GM04503 (cell line): ENCODE results near the gene ATP6AP1.
"Not testable (repeated sequence)": the region's sequence is repeated elsewhere in the genome, so short reads cannot be mapped to it uniquely, and the experiment has no call there.

Experiments
- DNase-seq: peaks from one replicate; pipeline ENCODE4 v3.0.0-alpha.2; 2012; ENCODE audit warnings: low read depth

The ATP6AP1 gene

DNA sequence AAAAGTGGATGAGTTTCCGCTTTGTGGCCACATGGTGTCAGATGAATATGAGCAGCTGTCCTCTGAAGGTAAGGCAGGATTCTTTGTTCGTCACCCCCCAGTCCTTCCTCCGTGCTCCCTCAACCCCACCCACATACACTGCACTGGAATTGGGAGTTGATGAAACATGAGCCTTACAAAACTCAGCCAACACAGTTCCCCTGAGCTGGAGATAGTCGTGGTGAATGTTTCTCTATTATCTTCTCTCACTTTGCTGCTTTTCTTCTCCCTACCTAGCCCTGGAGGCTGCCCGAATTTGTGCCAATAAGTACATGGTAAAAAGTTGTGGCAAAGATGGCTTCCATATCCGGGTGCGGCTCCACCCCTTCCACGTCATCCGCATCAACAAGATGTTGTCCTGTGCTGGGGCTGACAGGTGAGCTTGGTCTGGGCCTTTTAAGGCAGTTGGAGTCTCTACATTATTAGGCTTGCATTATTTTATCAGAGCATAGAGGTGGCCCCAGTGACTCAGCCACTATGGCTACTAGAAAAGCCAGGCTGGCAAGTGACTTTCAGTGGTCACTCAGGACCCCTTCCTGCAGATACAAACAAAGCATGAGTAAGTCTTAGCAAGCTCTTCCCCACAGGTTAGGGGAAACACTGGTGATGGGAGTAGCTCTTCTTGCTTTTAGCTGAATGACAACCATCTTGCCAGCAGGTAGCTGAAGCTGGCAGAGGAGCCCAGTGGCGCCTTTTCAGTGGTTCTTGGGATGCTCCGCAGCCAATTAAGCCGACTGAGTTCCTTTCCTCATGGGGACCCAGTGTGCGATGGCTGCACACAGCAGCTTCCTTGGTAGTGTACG is 28.7 kb upstream of the ATP6AP1 start:
- DNase-seq, result no peak

DNA sequence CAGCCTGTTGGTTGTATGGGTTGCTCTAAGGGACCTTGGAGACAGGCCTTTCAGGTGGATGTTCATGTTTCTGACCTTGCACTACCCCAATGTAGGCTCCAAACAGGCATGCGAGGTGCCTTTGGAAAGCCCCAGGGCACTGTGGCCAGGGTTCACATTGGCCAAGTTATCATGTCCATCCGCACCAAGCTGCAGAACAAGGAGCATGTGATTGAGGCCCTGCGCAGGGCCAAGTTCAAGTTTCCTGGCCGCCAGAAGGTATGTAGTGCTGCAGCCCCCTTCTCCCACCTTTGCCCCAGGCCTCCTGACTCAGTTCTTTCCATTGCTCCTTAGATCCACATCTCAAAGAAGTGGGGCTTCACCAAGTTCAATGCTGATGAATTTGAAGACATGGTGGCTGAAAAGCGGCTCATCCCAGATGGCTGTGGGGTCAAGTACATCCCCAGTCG is 28.1 kb upstream of the ATP6AP1 start:
- not testable (repeated sequence) for DNase-seq

DNA sequence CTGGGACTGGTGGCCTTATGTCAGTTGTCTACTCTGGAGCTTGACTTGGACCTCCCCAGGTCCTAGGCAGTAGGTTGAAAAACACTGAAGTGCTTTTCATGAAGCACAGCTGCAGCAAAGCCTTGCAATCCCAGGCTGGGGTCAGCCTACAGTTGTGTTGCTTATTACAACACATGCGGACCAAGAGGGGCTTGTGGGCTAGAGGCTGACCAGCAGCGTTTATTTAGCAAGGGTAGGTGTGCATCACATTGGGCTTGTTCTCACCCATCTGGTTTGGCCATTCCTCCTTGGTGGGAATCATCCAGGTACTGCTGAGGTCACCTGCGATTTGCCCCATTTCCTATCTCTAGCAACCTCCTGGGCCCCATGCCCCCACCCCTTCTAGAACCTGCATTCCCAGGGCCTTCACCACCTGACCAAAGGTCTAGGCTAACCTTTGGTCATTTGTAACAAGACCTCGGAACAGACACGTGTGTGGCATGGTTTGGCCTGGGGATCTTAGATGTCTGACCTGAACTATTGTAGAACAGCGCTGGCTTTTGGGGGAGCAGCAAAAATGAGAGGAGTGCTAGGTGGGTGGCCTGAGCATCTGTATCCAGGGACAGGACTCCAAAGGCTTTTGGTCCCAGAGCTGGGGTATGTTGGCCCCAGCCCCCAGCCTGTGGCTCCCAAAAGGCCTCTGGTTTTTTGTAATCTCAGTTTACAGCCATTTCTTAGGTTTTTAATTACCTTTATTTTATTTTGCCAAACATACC is 27.3 kb upstream of the ATP6AP1 start:
- DNase-seq, result no peak

DNA sequence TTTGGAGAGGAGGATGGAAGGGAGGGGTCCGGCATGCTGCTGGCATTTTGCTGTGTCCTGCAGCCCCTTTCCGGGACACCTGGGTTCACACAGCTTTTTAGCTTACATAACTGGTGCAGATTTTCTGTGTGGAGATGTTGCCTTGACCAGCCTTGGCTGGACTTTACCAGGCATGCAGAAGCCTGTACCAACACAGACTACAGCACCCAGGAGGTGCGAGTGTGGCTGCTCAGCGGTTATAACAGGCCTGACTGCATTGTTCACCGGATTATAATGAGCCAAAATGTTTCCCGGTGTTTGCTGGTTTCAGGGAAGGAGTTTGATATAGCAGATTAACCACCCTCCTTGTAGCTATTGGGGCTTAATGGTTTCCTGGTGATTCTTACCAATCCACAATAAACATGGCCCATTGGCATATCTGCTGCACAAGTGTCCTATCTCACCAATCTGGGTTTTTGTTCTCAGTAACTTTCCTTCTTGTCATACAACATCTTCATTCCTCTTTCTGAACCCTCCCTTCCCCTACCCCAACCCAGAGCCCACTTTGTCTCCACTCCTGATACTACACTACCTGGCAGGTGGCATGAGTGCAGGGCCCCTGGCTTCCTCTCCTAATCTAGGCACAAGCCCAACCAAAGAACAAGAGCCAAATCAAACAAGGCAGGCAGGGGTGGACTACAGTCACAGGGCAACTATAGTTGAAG is 26.4 kb upstream of the ATP6AP1 start:
- DNase-seq, result no peak

DNA sequence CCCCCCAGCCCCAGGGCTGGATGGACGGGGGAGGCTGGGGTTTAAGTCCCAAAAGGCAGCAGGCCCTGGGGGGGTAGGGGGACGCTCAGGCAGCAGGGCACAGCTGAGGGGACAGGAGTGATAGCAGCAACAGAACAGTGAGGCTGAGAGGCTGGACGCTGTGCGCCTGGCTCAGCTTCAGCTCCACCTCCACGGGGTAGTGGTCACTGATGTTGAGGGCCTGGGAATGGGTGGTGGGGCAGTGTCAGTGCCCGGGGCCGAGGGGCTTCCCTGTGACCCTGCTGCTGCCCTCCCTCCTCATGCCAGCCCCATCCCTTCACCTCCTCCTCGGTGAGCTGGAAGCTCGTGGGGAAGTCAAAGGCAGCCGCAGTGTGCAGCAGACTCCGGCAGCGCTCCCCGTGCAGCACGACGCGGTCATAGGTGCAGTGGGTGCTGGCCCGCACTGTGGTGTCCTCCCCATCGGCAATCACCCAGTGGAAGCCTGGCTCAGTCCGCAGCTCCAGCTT is 25.8 kb upstream of the ATP6AP1 start:
- DNase-seq, result no peak

DNA sequence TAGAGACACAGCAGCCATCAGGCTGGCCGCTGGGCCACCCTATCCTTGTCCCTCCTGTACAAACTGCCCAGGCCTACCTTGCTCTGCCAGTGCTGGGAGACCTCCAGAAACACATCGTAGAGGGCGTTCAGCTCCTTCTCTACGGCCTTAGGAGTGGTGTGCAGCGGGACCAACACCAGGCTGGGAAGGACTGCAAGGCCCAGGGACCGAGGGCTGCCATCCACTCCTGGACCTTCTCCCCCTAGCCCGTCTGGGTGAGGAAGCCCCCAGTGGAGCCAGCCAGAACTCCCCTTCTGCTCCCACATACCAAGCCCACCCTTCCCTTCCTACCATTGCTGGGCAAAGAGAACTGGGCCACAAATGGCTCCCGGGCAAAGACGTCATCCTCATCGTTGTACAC is 25.3 kb upstream of the ATP6AP1 start:
- DNase-seq, result no peak

- DNase-seq, result no peak
These were observed 24.6 kb upstream of the ATP6AP1 start for GRCh38 chrX:154403858-154404257.

DNA sequence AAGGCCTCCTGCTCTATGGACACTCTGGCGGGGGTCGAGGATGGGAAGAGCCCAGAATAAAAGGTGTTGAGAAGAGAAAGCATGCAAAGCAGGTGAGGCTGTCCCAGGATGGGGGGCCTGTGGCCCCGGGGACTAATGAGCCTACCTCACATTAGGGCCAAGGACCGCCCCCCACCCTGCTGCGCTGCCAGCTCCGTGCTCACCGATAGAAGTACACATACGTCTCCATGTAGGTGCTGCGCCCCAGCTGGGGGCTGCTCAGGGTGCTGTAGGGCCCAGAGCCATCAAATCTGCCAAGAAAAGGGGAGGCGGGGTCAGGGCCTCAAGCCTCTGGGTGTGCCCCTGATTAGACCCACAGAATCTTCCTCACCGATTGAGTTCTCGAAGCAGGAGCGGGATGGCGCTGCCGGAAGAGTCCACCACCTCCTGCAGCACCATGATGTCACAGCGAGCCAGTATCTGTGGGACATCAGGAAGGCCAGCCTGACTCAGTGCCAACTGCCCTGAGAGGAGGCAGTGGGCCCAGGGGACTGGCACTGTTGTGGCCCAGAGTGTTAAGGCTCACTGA is 23.8 kb upstream of the ATP6AP1 start:
- DNase-seq, result no peak

- no peak for DNase-seq
These were observed 19.7 kb upstream of the ATP6AP1 start for GRCh38 chrX:154408659-154409221.

- no peak for DNase-seq
These were observed 19.1 kb upstream of the ATP6AP1 start, which contains the start of gene DNASE1L1 for GRCh38 chrX:154409222-154409871. DNASE1L1 (minus strand) TSS chrX:154409254; CDS start chrX:154405568, 3,686 bp downstream.

DNA sequence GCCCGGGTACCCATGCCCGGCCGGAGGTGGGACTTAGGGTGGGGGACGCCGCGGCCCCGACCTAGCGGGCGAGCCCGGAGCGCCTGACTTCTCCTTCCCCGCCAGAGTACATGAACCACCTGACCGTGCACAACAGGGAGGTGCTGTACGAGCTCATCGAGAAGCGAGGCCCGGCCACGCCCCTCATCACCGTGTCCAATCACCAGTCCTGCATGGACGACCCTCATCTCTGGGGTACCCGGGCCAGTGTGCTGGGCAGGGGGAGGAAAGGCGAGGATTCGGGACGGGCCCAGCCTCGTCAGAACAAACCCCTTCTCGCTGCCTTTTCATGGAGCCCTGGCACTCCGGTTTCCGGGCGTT is 16.5 kb upstream of the ATP6AP1 start:
- DNase-seq, result no peak

DNA sequence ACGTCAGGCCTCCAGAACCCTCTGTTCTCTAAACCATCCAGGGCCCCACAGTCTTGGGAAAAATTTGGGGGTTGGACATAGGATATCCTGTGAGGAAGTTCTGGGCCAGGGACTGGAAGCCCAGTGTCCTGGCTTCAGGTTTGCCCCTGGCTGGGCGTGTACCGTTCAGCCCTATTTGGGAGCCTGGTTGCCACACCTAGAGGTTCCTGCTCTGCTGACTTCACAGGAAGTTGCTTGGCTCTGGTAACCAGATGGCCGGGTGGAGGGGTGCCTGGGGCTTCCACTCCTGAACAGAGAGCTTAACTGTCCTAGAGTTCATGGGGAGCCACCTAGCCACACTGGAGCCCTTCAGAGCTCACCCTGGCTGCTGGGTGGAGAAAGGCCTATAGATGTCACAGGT is 16.0 kb upstream of the ATP6AP1 start:
- no peak for DNase-seq

DNA sequence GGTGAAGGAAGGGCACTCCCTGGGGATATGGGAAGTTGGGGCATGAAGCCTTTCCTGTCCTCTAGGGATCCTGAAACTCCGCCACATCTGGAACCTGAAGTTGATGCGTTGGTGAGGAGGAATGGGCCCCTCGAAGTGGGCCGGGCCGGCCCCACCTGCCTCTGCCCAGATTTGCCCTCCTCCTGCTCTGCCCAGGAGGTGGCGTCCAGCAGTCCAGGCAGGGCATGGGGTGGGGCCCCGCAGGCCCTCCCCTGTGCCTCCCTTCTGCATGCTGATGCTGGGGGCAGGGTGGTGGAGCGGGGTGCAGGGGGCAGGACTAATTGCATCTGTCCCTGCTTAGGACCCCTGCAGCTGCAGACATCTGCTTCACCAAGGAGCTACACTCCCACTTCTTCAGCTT is 15.3 kb upstream of the ATP6AP1 start:
- DNase-seq, result no peak

GRCh38 chrX:154417157-154417556 is 11.3 kb upstream of the ATP6AP1 start:
- DNase-seq, result no peak

DNA sequence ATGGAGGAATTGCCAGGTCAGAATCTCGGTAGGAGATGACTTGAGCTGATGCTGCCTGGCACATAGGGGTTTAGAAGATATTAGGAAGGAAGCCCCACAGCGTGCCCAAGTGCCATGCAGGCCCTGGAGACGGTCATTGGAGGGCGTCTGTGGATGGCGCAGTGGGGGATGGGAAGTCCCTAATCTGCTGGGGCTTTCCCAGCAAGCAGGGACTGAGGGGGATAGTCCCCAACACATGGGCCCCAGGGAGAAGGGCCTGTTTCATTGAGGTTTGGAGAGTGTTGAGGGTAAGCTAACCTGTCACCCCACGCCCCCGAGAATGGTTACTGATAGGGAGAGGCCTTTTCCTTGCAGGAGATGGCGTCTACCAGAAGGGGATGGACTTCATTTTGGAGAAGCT is 9.3 kb upstream of the ATP6AP1 start:
- no peak for DNase-seq

GRCh38 chrX:154419688-154420401 is 8.6 kb upstream of the ATP6AP1 start:
- DNase-seq, result no peak

DNA sequence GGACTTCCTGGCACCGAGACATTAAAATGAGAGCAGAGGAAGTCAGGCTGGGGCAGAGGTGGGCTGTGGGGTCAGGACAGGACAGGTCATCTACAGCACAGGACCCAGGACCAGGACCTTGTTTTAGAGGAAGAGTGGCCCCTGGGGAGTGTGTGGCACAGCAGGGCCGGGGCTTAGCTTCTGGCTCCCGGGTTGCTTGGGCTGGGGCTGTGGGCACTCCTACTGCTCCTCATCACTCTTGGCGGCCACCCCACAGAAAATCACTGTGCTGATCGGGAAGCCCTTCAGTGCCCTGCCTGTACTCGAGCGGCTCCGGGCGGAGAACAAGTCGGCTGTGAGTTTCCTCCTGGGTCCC is 8.1 kb upstream of the ATP6AP1 start:
- DNase-seq, result no peak

GRCh38 chrX:154426916-154427770 is 1.3 kb upstream of the ATP6AP1 start:
- DNase-seq, result no peak

DNA sequence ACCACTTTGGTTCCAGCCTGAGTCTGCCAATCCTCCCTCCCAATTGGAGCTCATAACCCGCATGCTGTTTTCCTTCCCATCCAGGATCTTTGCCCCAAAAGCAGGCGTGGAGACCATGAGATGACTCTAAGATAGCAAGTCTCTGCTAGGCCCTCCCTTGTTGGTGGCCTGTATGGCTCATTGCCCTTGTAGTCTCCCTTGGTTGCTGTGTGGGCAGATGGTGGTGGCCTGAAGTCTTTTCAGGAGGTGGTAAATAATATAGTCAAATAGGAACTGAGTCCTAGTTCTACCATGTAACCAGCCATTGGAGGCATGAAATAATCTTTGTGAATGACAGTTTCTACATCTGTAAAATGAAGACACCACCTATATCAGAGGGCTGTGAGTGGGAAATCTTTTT is 1.2 kb downstream of the ATP6AP1 start:
- no peak for DNase-seq

- no peak for DNase-seq
These were observed 2.0 kb downstream of the ATP6AP1 start for GRCh38 chrX:154430479-154430878.
